ENCODE measurements around the gene RAP1GAP2.

DNA sequence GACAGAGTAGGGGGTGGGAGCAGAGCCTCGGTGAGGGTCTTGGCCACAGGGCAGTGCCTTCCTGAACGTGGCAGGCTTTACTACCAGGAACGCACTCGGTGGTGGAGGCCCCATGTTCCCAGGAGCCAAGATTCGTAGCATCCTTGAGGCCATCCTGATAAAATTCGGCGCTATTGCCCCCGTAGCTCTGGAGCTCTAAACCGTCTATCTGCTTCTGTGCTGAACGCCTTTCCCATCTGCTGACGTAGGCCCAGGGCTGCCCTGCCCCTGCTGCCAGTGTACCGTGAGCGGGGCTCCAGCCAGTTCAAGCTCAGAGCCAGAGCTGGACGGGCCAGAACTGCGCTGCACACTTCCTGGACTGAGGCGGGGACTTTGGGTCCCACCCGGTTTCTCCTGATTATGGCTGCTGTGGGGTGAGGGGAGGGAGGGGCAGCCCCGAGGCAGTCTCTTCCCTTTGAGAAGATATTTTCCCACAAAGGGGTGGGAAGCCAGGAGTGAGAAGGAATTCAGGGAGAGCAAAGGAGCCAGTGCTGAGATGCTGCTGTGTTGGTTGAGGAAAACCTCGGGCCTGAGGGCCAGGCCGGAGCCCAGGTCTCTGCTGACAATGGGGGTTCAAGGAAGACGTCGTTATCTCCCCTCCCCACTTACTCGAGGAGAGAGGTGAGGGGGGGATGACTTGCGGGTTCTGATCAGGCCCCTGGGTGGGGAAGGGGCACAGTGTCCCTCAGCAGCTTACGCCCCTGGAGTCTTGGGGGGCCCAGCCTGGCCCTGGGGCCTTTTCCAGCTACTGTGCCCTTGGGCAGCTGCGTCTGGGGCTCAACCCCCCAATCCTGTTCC, 237.7 kb downstream of the RAP1GAP2 start:
- no peak for TF ChIP-seq POLR2A (IDR thresholded peaks at IDR 0.05; ENCODE audit: low read depth)
- TF ChIP-seq, protein P1, sequence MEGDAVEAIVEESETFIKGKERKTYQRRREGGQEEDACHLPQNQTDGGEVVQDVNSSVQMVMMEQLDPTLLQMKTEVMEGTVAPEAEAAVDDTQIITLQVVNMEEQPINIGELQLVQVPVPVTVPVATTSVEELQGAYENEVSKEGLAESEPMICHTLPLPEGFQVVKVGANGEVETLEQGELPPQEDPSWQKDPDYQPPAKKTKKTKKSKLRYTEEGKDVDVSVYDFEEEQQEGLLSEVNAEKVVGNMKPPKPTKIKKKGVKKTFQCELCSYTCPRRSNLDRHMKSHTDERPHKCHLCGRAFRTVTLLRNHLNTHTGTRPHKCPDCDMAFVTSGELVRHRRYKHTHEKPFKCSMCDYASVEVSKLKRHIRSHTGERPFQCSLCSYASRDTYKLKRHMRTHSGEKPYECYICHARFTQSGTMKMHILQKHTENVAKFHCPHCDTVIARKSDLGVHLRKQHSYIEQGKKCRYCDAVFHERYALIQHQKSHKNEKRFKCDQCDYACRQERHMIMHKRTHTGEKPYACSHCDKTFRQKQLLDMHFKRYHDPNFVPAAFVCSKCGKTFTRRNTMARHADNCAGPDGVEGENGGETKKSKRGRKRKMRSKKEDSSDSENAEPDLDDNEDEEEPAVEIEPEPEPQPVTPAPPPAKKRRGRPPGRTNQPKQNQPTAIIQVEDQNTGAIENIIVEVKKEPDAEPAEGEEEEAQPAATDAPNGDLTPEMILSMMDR (IDR thresholded peaks at IDR 0.05) = no peak
- TF ChIP-seq POLR2AphosphoS5 (IDR thresholded peaks at IDR 0.05) = no peak

Data from esophagus muscularis mucosa (tissue), 3 donors.